Stimulated activated CD4-positive, alpha-beta T cell treated with anti-CD3 and anti-CD28 coated beads, Interleukin-12 subunit alpha, Interleukin-12 subunit beta, amount 100 ng/mL, for 4 hours (primary cell): ENCODE measurements around the gene AGPAT3.

Experiments used
- DNase-seq: peaks from one replicate; pipeline ENCODE4 v3.0.0-alpha.2; 2020

Gene AGPAT3

DNA sequence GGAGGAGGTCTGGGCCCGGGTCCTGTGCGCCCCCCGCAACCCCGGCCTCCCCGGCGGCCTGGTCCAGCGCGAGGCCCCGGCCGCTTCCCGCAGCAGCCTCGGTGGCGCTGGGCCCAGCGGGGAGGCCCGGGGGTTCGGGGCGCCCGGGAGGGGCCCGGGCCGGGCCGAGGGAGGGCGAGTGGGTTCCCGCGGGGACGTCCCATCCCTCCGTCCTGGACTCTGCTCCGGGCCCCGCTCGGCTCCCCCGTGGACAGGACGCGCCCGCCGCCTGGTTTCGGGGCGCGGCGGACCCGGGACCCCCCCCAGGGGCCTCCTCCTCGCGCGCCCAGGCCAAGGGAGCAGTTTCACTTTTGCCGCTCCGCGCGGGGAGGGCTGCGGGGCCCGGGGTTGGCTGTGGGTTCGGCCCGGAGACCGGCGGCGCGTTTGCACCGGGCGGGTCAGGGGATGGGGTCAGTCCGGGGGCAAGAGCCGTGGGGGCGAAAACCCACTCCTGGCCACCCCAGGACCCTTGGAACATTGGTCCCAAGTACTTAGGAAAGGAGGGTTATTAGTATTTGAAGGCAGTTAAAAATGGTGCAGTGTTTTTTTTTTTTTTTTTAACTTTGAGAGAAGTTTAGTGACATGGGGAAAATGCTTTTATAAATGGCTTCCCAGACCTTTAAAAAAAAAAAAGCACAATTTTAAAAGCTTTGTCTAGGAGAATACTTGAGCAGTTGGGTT lies 677 bp downstream of the AGPAT3 start:
- DNase-seq = peak; percentile 53

DNA sequence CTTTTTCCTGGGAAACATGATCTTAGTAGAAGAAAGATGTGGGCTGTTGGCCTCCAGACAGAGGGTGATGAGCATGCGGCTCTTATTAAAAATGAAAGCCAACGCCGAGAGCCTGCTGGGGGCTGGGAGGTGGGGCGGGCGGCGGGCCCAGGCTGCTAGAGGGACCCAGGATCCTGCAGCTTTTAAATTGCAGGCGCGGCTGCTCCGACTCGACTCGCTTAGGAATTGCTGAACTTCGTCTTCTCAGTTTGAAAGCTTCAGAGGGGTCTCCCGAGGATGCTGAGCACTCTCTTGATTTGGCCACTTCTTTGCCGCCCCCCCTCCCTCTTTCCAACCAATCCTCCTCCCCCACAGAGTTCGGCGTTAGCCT lies 1.2 kb downstream of the AGPAT3 start:
- peak; percentile 50 for DNase-seq

DNA sequence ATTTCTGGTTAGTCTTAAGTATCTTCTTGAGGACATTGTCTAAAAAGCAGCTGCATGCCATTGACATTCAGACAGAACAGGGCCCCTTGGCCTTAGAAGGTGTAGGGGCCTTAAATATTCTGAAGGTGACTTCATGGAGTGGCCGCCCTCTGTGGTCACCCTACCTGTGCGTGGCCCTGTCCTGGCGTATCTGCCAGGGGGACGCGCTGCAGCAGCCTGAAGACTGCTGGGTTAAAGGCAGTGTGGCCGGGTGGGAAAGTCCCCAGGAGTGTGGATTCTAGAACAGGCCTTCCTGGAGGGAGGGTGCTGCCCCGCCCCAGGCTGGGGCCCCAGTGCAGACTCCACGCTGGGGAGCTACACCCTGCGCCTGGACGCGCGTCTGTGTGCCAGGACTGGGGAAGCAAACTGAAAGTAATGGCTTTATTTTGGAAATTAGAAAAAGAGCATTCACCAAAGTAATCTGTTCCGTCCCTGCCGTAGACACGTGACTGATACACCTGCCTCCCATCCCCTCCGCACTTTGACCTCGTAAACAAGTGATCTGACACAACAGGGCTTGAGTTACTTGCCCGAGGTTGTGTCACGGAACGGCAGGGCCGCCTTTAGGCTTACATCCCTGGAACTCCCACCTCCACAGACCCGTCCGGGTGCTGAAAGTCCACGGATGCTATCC lies 1.8 kb downstream of the AGPAT3 start:
- peak; percentile 52 for DNase-seq

DNA sequence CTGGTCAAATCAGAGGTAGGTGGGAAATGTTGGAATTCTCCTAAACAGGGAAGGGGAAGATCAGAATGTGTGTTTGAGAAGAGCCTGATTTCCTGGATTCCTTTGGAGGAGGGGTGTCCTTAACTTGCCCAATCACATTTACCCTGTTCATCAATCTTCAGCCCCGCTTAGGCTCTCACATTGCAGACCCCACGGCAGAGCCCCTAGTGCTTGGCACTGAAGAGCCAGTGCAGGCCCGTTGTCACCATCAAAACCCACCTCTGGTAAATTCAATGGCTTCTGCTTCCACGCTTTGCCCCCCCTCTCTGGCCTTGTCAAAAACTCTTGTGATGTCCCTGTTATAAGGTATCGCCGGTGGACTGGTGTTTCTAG lies 2.3 kb downstream of the AGPAT3 start:
- DNase-seq = no peak

DNA sequence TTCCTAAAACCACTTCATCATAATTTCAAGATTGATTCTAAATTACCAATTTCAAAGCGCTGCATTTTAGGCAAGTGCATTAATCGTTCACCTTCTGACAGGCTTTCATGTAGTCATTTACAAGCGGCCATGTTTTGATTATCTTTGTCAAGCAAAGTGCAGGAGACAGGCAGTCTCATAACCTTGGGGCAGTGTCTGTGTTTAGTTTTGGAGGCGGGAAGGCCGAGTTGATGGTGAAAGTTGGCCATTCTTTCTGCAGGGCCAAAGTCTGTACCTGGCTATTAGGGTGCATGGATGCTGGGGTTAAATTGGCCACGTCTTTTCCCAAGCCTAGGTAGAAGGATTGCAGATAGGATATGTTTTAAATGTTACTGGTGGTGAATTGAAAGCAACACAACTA lies 2.9 kb downstream of the AGPAT3 start:
- DNase-seq = no peak

DNA sequence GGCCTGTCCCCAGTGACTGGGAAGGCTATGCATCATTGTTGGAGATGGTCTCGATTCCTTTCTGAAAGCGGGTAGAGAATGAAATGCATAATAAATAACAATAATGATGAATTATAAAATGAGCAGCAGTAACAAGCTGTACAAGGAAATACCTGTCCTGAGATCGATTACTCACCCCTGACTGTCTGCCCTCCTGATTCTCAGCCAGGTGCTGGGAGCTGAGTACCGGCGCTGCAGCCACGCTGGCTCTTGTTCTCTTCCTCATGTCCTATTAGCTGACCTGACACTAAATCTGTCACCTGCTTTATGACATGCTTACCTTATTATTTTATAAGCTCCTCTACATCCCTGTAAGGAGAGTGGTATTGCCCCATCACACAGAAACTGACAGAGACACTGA lies 3.4 kb downstream of the AGPAT3 start:
- DNase-seq = no peak

DNA sequence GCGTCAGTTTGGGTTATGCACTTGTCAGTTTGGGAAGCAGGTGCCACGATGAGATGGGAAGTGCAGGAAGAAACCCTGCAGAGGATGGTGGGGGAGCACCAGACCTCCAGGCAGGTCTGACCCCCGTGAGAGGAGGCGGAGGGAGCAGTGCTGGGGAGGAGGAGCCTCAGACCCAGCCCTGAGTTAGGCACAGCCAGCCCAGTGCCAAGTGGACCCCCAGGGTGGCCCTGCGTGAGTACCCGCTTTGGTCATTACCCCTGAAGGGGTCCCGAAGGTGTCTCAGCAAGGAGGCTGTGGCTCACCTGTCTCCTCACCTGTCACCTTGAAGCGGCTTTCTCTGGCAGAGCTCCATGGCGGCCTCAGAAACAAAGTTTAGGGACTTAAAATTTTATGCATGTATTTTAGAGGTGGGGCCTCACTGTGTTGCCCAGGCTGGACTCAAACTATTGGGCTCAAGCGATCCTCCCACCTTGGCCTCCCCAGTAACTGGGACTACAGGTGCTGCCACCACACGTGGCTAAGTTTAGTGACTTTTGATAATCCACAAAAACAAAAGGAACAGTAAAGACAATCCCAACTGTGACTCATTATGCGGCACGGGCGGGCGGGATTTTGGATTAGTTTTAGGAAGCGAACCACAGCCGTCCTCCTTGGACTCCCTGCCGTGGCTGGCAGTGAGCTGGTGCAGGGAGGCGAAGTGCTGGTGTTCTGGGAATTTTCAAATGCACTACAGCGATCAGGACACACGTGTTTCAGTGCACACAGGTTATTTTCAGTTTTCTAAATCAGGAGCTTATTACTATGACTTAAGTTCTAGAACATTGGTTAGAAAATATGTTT lies 4.7 kb downstream of the AGPAT3 start:
- no peak for DNase-seq

DNA sequence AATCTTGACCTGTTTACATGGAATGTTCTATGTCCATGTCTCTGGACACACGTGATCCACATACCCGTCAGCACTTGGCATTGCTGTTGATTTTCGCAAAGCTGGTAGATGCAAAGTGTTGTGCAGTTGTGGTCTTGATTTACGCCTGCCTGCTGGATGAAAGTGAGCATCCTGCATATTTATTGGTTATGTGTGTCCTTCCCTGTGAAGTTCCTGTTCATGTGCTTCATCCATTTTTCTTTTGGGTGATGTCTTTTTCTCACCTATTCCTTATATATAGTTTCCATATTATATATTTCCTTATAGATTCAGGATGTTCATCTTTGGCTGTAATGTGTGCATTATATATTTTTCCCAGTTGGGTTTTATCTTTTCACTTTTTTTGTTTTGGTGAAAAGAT lies 6.5 kb downstream of the AGPAT3 start:
- DNase-seq = no peak

DNA sequence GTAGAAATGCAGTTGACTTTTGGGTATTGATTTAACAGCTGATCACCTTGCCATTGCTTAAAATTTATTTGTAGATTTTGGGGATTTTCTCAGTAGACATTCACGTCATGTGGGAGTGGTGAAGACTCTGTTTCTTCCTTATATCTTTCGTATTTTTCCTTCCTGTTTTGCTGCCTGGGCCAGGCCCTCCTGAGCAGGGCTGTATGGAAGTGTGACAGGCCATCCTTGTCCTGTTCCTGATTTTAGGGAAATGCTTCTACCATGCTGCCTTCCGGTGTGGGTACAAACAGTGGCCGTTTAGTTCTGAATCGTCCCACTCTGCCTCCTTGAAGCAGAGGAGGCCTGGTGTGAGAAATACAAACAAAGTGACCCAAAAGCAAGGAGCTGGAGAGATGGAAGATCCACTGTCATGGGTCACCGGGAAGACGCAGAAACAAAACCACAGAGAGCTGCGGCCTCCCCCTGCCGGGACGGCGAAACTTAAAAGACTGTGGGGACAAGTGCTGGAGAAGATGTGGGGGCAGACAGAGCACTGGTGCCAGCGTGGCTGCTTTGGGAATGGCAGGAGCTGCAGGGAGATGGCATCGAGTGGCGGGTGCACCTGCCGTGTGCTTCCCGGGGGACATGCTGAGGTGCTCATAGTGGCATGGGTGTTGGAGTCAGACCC lies 7.6 kb downstream of the AGPAT3 start:
- no peak for DNase-seq

DNA sequence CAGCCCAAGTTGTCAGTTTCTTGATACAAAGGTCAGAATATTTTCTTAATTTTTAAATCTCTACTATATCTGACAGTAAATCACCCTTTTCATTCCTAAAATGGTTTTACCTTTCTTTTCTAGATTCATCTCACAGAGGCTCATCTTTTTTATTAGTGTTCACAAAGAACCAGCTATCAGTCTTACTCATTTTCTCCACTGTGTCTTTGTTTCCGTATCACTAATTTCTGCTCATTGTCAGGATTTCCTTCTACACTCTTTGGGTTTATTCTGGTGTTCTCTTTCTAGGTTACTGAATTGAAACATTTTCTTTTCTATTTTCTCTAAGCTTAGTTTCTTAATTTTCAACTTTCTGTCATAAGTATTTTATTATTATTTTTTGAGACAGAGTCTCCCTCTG lies 8.7 kb downstream of the AGPAT3 start:
- DNase-seq = no peak

DNA sequence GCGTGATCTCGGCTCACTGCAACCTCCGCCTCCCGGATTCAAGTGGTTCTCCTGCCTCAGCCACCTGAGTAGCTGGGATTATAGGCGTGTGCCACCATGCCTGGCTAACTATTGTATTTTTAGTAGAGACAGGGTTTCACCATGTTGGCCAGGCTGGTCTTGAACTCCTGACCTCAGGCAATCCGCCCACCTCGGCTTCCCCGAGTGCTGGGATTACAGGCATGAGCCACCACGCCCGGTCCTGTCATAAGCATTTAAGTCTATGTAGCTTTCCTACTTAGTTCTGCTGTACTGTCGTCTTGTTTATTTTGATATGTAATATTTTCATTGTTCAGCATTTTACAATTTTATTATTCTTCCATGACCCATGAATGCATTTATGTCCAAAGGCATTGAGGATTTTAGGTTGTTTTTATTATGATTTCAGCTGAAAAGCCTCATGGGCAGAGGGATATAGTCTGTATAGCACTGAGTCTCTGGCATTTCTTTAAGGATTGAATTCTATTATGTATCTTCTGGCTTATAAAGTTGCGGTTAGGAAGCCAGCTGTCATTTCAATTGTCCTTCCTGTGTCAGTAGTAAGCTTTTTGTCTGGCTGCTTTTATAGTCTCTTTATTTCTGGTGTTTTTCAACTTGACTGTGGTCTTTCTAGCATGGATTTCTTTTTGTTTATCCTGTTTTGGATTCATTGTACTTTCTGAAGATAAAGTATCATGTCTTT lies 9.2 kb downstream of the AGPAT3 start:
- DNase-seq = no peak

DNA sequence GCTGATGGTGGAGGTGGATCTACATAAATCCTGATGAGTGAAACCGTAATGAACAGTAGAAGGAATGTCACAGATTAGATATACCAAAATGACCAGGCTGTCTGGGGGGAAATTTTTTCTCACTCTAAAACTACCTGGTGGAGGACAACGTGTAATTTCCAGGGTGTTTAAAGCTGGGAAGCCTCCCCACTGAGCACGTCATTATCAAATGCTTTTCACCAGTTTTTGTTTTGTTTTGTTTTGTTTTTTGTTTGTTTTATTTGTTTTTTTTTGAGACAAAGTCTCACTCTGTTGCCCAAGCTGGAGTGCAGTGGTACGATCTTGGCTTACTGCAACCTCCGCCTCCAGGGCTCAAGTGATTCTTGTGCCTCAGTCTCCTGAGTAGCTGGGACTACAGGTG lies 11.6 kb downstream of the AGPAT3 start:
- no peak for DNase-seq

DNA sequence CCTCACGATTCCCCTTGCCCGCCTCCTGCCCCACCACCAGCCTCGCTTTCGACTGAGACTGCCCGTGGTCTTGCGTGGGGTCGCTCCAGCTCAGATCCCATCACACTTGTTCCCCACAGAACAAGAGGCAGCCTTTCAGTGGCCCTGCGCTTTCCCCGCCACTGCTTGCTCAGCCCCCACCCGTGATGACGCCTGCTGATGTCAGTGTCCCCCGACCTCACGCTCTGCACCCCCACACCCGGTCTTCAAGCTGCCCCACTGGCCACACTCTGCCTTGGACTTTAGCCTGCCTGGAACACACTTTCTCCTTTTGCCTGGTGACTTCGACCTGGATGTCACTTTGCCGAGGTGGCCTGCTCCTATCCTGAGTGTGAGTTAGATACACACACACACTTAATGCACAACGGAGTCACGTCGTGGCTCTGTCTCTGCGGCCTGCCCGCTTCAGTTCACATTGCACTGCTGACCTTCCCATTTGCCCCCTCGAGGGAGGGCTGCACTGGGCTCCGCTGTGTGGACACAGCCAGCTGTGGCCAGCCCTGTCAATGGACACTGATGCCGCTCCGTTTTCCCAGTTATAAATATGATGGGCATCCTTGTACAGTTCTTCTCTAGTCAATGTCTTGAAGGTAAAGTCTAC lies 13.0 kb downstream of the AGPAT3 start:
- DNase-seq = no peak

DNA sequence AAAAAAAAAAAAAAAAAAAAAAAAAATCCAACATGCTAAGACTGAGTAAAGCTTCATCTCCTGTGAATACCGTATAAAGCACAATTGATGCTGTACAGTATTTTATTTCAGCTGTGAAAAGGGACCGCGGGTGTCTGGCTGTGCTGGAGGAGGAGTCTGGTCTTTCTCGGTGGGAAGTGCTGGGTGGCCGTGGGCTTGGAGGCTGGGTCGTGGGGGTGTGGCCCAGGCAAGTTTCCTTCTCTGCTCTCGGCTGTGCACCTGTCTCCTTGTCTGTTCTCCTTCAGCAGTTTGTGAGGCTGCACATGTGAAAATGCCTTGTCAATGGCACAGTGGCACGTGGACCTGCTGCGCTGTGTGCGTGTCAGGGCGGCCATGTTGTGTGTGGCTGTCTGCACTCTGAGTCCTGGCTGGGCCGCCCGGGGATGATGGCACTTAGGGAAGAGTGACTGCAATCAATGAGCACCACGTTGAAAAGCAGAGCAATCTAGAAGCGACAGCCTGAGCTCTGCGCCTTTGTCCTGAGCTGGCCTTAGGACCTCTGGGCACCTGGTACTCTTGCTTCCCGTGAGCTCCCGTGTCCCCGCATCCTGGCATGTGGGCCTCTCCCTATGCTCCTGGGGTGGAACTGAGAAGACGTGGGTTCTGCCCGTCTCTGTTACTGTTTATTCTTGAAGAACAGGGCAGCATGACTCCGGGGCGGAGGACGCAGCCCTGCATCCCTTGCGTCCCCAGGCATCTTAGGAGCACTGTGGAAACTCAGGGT lies 14.5 kb downstream of the AGPAT3 start:
- no peak for DNase-seq

DNA sequence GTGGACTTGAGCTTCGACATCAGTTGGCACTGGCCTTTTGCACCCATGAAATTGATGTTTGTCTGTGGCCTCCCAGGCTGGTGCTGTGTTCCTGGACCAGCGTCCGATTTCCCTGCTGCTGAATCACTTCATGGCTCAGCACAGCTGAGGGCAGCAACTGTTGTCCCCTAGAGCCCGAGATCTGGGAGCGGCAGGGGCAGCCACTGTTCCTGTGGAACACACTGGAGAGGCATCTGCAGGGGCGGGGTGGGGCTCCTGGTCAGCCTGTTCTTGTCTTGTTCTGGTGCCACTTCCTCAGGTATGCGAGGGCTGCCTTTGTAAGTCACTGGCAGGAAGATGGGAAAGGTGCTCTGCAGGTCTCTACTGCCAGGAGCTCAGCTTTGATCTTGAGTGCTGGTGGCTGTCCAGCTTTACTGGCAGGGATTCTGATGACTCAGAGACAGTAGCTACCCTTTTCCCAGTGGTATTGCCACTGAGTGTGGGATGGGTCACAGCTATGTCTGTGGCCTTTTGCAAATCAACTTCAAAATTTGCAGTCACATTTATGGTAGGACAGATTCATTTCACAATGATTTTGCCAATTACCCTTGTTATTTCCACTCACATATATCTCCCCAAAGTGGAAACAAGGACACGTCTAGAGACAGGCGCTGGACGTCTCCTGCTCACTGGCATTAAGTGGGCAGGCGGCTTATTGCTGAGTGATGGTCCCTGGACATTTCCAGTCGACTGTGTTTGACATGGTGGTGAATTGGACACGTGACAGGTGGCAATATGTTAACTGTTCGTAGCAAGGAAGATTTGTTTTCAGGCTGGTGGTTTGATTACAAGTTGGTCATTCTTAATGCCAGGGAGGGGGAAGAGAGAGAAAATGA lies 15.3 kb downstream of the AGPAT3 start:
- DNase-seq = no peak

DNA sequence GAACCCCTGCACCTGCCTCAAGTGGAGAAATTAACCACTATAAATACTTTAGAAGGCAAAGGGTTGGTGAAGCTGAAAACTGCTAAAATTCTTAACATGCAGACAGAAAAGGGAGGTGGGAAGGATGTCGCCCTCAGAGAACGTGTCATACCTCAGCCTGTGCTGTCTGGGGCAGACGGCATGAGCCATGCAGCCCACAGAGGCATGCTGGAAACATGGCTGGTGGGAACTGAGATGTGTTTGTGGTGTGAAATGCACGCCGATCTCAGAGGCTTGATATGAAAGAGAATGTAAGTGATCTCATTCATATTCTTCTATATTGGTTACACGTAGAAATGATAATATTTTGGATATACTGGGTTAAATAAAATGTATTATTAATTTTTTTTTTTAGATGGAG lies 16.3 kb downstream of the AGPAT3 start:
- peak; percentile 17 for DNase-seq

DNA sequence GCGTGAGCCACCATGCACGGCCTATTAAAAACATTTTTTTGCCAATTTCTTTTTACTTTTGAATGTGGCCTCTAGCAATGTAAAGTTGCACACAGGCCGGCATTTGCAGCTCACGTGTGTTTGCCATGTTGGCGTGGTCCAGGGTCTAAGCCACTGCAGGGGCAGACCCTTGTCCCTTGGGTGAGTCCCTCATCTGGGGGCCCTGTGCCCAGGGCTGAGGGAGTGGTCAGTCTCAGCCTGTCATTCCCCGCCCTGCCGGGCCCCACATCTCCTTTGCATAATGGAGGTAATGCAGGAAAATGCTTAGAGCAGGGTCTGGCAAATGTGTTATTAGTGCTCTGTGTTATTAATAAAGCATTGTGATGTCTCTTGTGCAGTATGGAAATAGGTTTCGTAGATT lies 16.9 kb downstream of the AGPAT3 start:
- no peak for DNase-seq

DNA sequence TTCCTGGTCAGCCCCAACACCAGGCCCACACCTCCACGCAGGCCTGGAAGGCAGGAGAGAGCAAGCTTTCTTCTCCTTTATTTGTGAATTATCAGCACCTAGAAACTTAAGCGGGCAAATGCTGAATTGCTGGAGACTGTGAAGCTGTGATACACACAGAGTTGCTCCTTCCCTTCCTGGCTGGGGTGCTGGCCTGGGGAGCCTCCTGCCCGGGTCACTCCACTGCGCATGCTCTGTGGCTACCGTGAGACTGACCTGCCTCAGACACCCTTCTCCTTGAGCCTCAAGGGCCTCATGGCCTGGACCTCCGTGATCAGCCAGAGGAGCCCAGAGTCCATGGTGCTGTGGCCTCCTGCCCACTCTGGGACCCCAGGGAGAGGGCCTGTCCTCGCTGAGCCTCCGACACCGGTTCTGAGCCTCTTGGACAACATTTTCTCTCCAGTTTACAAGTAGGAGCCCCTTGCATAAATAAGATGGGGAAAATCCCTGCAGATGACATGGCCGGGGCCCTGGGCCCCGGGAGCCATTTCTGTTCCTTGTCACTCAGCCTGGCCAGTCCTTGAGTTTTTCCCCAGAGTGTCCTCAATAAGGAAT lies 18.0 kb downstream of the AGPAT3 start:
- no peak for DNase-seq

DNA sequence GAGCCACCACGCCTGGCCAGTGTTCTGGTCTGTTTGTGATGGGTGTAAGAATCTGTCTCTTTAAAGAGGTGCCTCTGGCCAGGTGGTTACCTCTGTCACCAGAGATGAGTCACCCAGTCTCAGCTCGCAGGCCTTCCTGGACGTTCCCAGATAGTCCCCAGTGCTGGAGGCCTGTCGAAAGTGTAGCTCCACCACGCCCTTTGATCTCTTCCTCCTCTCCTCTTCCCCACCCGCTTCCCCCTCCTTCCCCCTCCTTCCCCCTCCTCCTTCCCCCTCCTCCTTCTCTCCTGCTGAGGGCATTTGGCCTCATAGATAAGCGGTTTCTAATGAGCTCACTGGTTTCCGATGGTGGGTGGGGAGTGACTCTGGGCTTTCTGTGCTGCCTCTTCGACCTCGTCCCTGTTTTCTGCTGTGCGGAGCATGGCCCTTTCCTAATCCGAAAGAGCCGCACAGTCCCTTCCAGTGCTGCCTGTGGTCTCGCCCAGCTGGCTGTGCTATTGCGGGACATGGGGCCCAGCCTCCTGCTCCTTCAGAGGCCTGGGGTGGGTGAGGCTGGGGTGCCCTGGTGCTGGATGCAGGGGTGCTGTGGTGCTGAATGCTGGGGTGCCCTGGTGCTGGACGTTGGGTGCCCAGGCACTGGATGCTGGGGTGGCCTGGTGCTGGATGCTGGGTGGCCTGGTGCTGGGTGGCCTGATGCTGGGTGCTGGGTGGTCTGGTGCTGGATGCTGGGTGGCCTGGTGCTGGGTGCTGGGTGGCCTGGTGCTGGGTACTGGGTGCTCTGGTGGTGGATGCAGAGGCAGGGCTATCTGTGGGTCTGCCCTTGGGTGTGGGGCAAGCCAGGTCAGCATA lies 19.2 kb downstream of the AGPAT3 start:
- DNase-seq = no peak
